Muscle layer of colon (tissue), 2 donors: ENCODE results near the gene PTPRJ.

Source experiments
- H3K27ac ChIP-seq: one replicate; pipeline ENCODE4 v1.7.0; 2013; ENCODE audit warnings: low read depth, mild to moderate bottlenecking, low read length, moderate library complexity
- H3K27me3 ChIP-seq, 2 donors: one replicate each; pipeline ENCODE4 v1.7.0; 2013; ENCODE audit warnings: low read length in 2 of 2, mild to moderate bottlenecking in 2 of 2; ENCODE audit not compliant: insufficient read depth in 2 of 2, control insufficient read depth in 1 of 2
- H3K36me3 ChIP-seq: one replicate; pipeline ENCODE4 v1.7.0; 2013; ENCODE audit warnings: mild to moderate bottlenecking, low read length; ENCODE audit not compliant: insufficient read depth
- H3K4me1 ChIP-seq: one replicate; pipeline ENCODE4 v1.7.0; 2013; ENCODE audit warnings: mild to moderate bottlenecking, low read length; ENCODE audit not compliant: insufficient read depth
- H3K4me3 ChIP-seq, 2 donors: one replicate each; pipeline ENCODE4 v1.7.0; 2013; ENCODE audit warnings: low read length in 2 of 2, low read depth in 1 of 2, mild to moderate bottlenecking in 1 of 2, moderate library complexity in 1 of 2
- H3K9ac ChIP-seq: one replicate; pipeline ENCODE4 v1.7.0; 2013; ENCODE audit warnings: low read length
- H3K9me3 ChIP-seq: one replicate; pipeline ENCODE4 v1.7.0; 2013; ENCODE audit warnings: mild to moderate bottlenecking, low read length
- donor health status: abdominal sarcoma.
- donor health status: Adenocarcinoma of cecum.

The PTPRJ gene

GRCh38 chr11:48037709-48038468 is 57.5 kb downstream of the PTPRJ start:
- Histone ChIP-seq H3K36me3 (no peaks in the 10 kb centered on the region), H3K9me3 (no peaks in the 10 kb centered on the region), H3K4me1 (peaks cover 23% of the 10 kb centered on the region), H3K27me3 (no peaks in the 10 kb centered on the region), H3K4me3 (no peak overlapping the region), H3K9ac (no peak overlapping the region), H3K27ac (no peak overlapping the region)

- no peak overlapping the region for H3K27ac ChIP-seq
- no peak overlapping the region for H3K9ac ChIP-seq
- H3K9me3 ChIP-seq = no peaks in the 10 kb centered on the region
- H3K27me3 ChIP-seq = no peaks in the 10 kb centered on the region
- H3K36me3 ChIP-seq = no peaks in the 10 kb centered on the region
- H3K4me3 ChIP-seq = no peak overlapping the region
- H3K4me1 ChIP-seq = peaks cover 6% of the 10 kb centered on the region
Measured at GRCh38 chr11:48040830-48041444, 60.6 kb downstream of the PTPRJ start.

GRCh38 chr11:48041877-48042695 is 61.7 kb downstream of the PTPRJ start:
- H3K36me3 ChIP-seq = no peaks in the 10 kb centered on the region
- no peaks in the 10 kb centered on the region for H3K9me3 ChIP-seq
- H3K4me1 ChIP-seq = peaks cover 6% of the 10 kb centered on the region
- no peak overlapping the region for H3K27ac ChIP-seq
- H3K4me3 ChIP-seq = no peak overlapping the region
- no peaks in the 10 kb centered on the region for H3K27me3 ChIP-seq
- no peak overlapping the region for H3K9ac ChIP-seq

- H3K9ac ChIP-seq = no peak overlapping the region
- no peak overlapping the region for H3K4me3 ChIP-seq
- peaks cover 6% of the 10 kb centered on the region for H3K4me1 ChIP-seq
- H3K9me3 ChIP-seq = no peaks in the 10 kb centered on the region
- H3K27me3 ChIP-seq = no peaks in the 10 kb centered on the region
- peak overlapping the region; percentile 23 for H3K27ac ChIP-seq
- no peaks in the 10 kb centered on the region for H3K36me3 ChIP-seq
Measured at GRCh38 chr11:48043111-48043990, 63.0 kb downstream of the PTPRJ start.

GRCh38 chr11:48043991-48044512 is 63.7 kb downstream of the PTPRJ start:
- Histone ChIP-seq H3K9ac (no peak overlapping the region), H3K4me1 (peaks cover 6% of the 10 kb centered on the region), H3K27ac (no peak overlapping the region), H3K4me3 (no peak overlapping the region), H3K27me3 (no peaks in the 10 kb centered on the region), H3K36me3 (no peaks in the 10 kb centered on the region), H3K9me3 (no peaks in the 10 kb centered on the region)

- no peaks in the 10 kb centered on the region for H3K36me3 ChIP-seq
- H3K27me3 ChIP-seq = no peaks in the 10 kb centered on the region
- H3K4me3 ChIP-seq = no peak overlapping the region
- H3K4me1 ChIP-seq = peaks cover 6% of the 10 kb centered on the region
- H3K9ac ChIP-seq = no peak overlapping the region
- H3K27ac ChIP-seq = no peak overlapping the region
- H3K9me3 ChIP-seq = no peaks in the 10 kb centered on the region
Measured at GRCh38 chr11:48044577-48044976, 64.2 kb downstream of the PTPRJ start.

- H3K27ac ChIP-seq = no peak overlapping the region
- H3K9ac ChIP-seq = no peak overlapping the region
- H3K9me3 ChIP-seq = no peaks in the 10 kb centered on the region
- peaks cover 6% of the 10 kb centered on the region for H3K4me1 ChIP-seq
- no peaks in the 10 kb centered on the region for H3K27me3 ChIP-seq
- H3K4me3 ChIP-seq = no peak overlapping the region
- no peaks in the 10 kb centered on the region for H3K36me3 ChIP-seq
Measured at GRCh38 chr11:48045536-48045935, 65.2 kb downstream of the PTPRJ start.

DNA sequence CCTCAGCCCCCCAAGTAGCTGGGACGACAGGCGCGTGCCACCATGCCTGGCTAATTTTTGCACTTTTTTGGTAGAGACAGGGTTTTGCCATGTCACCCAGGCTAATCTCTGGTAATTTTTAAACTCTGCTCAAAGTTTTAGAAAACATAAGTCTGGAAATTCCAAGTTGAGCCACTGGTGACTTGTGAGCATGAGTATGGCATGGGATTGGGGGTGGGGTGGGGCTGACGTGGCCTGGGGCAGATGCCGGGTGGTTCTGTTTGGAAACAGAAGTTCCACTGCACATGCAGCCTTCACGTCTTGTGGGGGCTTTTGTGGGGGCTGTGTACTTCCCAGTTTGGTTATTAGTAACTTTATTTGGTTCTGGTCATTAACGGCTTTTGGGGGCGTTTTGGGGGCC is 67.3 kb downstream of the PTPRJ start:
- Histone ChIP-seq H3K9me3 (no peaks in the 10 kb centered on the region), H3K27ac (no peak overlapping the region), H3K4me1 (peaks cover 6% of the 10 kb centered on the region)

DNA sequence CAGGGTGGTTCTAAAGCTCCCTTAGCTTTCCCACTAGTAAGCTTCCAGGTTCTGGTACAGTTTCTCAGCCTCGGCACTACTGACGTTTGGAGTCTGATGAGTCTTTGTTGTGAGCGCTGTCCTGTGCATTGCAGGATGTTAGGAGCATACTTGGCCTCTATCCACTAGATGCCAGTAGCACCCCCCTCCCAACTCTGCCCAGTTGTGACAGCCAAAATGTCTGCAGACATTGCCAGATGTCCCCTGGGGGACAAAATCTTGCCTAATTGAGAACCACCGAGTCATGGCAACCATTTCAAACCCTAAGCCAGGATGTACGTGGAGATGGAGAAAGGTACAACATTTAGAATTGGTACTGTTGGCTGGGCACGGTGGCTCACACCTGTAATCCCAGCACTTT is 68.7 kb downstream of the PTPRJ start:
- H3K9me3 ChIP-seq = no peaks in the 10 kb centered on the region
- no peaks in the 10 kb centered on the region for H3K4me1 ChIP-seq
- no peaks in the 10 kb centered on the region for H3K36me3 ChIP-seq
- no peak overlapping the region for H3K27ac ChIP-seq
- H3K4me3 ChIP-seq = no peak overlapping the region
- no peaks in the 10 kb centered on the region for H3K27me3 ChIP-seq
- no peak overlapping the region for H3K9ac ChIP-seq

More for the DNA sequence above, 67.3 kb downstream of the PTPRJ start:
- H3K27me3 ChIP-seq = no peaks in the 10 kb centered on the region
- H3K4me3 ChIP-seq = no peak overlapping the region
- no peak overlapping the region for H3K9ac ChIP-seq
- H3K36me3 ChIP-seq = no peaks in the 10 kb centered on the region

DNA sequence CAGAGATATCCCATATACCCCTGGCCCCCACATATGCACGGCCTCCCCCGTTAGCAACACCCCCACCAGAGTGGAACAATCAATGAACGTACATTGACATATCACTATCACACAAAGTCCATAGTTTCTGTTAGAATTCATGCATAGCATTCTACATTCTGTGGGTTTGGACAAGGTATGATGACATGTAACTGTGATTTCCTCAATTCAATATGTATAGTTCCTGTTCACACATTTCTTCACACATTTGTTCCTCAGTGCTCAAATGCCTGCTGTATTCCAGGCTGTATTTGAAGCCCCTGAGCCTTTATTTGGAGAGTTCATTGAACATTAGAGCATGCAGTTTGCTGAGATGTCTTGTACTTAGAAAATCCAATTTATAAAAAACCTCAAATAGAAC is 69.9 kb downstream of the PTPRJ start:
- Histone ChIP-seq H3K4me3 (no peak overlapping the region), H3K27ac (no peak overlapping the region), H3K9me3 (no peaks in the 10 kb centered on the region), H3K9ac (no peak overlapping the region), H3K27me3 (no peaks in the 10 kb centered on the region), H3K36me3 (no peaks in the 10 kb centered on the region), H3K4me1 (no peaks in the 10 kb centered on the region)
